GM18861 (cell line): ENCODE results near the gene SH3BGR.
A peak's percentile ranks its signal among the peaks of the same experiment; 100 is the strongest.
"Not testable (repeated sequence)": the region's sequence is repeated elsewhere in the genome, so short reads cannot be mapped to it uniquely, and the experiment has no call there.

Experiments used
- ATAC-seq: cut with Tn5 transposase; IDR thresholded peaks from one replicate; pipeline ENCODE4 v1.9.1; 2021; ENCODE audit not compliant: unreplicated experiment

SH3BGR gene

GRCh38 chr21:39451332-39452206, at the start of gene SH3BGR:
SH3BGR (plus strand) TSS chr21:39451970; CDS start chr21:39452097, 127 bp downstream.
- no peak for ATAC-seq

DNA sequence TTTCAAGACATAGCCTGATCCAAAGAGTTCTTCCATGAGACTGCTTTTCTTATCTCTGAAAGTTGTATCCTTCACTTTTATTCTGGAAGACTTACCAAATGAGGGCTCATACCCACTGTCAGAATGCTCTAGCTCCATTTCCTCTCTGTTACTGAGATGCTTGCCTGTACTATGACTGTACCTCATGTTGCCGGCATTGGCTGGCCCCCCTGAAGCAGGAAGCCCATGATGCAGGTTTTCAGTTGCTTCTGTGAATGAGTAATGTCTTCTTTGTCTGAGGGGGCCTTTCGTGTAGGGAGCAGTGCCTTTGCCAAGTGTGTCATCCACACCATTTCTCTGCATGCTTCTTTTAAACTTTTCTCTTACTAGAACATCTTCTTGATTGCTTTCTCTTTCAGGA, 45.7 kb upstream of the SH3BGR start:
- ATAC-seq: no peak

DNA sequence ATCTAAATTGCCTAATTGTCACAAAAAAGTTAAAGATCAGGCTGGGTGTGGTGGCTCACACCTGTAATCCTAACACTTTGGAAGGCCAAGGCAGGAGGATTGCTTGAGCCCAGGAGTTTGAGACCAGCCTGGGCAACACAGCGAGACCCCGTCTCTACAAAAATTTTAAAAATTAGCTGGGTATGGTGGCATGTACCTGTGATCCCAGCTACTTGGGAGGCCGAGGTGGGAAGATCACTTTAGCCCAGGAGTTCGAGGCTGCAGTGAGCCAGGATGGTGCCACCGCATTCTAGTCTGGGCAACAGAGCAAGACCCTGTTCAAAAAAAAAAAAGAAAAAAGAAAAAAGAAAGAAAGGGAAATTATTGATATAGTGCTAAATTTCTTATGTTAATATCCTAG, 32.6 kb upstream of the SH3BGR start:
- not testable (repeated sequence) for ATAC-seq

GRCh38 chr21:39422527-39423241, 29.1 kb upstream of the SH3BGR start:
- ATAC-seq: no peak

GRCh38 chr21:39429445-39429844, 22.3 kb upstream of the SH3BGR start:
- no peak for ATAC-seq

DNA sequence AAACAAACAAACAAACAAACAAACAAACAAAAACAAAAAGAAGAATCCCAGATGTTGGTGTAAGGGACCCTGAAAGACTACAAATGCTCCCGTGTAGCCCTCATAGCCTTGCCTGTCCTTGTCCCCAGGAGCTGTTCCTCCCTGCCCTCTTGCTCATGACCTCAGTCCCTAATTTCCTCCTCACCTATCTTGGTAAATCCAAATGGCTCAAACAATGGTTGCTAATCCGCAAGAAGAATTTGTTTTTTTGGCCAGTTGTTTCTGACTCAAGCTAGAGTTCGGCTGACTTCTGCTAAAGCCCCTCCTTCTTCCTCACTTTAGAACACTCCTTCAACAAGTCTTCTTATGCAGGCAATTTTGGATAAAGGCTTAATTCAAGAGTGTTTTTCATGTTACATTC, 21.8 kb upstream of the SH3BGR start:
- ATAC-seq: no peak

DNA sequence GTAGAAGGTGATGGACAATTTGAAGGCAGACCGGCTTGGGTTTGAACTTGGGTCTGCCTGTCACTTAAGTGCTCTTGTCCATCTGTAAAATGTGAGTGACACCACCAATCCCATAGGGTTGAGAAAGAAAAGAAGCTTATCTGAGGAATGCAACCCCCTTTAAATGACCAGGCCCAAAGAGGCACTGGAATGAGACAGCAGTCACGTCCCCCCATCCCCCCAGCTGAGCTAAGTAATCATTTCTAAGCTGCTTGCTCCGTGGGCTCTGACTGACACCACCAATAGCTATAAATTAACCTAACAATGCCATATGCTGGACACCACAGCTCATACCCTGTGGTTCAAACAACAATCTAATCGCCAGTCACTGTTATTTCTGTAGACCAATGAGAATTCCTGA, 21.3 kb upstream of the SH3BGR start:
- ATAC-seq: no peak

GRCh38 chr21:39430954-39431353, 20.8 kb upstream of the SH3BGR start:
- ATAC-seq: no peak

GRCh38 chr21:39434950-39435349, 16.8 kb upstream of the SH3BGR start:
- ATAC-seq: no peak

DNA sequence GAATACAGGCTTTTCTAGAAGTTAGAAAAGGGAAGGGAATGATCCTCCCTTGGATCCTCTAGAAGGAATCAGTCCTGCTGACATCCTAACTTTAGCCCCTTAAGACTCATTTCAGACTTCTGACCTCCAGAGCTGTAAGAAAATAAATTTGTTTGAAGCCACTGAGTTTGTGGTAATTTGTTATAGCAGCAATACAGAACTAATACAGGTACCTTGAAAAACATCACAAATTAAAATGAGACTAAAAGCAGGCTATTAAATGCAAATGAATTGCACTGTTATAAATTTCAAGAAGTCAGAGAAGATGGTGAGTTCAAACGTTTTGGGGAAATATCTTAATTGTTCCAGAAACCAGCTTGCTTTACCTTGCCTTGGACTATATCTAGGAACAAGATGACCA, 12.5 kb upstream of the SH3BGR start:
- ATAC-seq: no peak

- ATAC-seq: peak; percentile 40
Observed at GRCh38 chr21:39441502-39442475, 10.0 kb upstream of the SH3BGR start.

- no peak for ATAC-seq
Observed at GRCh38 chr21:39444421-39445180, 7.2 kb upstream of the SH3BGR start.

- ATAC-seq: peak; percentile 75
Observed at GRCh38 chr21:39445321-39446269, 6.2 kb upstream of the SH3BGR start, which contains the start of gene LCA5L. LCA5L (minus strand) TSS chr21:39445778; CDS start chr21:39428493, 17,285 bp downstream.

- ATAC-seq: no peak
Observed at GRCh38 chr21:39447264-39447663, 4.5 kb upstream of the SH3BGR start.

DNA sequence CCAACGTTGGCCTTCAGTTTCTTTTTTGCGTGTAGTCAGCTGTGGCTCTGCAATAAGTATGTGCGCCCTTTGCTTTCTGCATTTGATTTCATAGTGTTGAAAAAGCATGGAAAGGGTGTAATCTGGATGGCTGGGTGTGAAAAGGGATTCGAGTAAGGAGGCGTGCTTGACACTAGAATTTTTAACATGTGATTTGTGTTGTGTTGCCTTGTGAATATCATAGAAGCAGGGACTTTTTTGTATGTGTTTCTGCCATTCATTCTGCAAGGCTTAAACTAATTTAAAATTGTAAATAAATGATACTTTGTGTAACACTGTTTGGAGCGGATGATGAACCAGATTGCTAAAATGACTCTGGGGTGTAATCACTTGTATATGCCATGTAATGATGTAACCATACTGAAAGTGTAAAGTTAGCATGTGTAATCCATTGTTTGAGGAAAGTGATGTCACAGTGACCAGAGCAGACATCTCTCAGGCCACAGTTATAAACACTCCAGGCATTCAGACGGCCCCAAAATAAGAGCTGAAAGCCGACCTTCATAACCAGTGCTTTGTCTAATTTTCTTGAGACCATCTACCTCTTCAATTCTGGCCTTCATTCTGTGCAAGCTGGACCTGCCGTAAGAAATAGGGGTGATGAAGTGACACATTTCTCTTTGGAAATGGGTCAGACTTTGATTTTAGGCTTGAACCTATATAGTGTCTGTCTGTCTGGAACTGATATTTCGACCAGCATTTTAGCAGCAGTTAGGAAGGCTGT, 618 bp downstream of the SH3BGR start:
- no peak for ATAC-seq

DNA sequence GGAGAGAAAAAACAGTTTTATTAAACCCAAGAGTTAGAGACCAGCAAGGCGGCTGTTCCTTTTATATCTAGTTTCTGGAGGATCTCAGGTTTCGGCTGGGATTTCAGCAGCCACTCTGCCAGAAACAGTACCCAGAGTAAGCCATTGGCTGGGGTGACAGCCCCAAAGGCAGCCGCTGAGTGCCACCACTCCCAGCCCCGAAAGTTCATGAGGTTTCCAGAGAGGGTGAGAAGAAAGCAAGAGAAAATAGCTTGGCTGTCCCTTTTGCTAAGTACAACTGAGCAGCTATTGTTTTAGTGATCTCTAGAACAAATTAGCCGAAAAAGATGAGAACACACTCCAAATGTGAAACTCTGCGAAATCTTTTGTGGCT, 1.2 kb downstream of the SH3BGR start:
- no peak for ATAC-seq

- ATAC-seq: no peak
Observed at GRCh38 chr21:39453571-39454179, 1.9 kb downstream of the SH3BGR start.
